Measurements from ENCODE around the gene HJV.

GRCh38 chr1:146049436-146049835 lies 27.9 kb upstream of the HJV start:
- TF ChIP-seq CTCF (IDR thresholded peaks at IDR 0.05; ENCODE audit: control extremely low read depth in 1 of 3, insufficient read depth in 1 of 3, low read depth in 1 of 3, low read length in 3 of 3) (no peak), POLR2A (IDR thresholded peaks at IDR 0.05; ENCODE audit: control extremely low read depth in 1 of 2, low read depth in 2 of 2, low read length in 2 of 2) (no peak), JUN (IDR thresholded peaks at IDR 0.05; ENCODE audit: low read depth, low read length) (no peak), JUND (IDR thresholded peaks at IDR 0.05; ENCODE audit: low read length) (no peak)
